HEK293T (cell line): Measurements from ENCODE around the gene POU3F1.

Experiments used
- BHLHE40 ChIP-seq: fragments of 450-650 bp; IDR thresholded peaks from 2 replicates; pipeline ENCODE4 v1.6.1; 2016; ENCODE audit warnings: mild to moderate bottlenecking, moderate library complexity, borderline replicate concordance
- CTBP1 ChIP-seq: fragments of 450-650 bp; IDR thresholded peaks from 2 replicates; pipeline ENCODE4 v1.6.1; 2016; ENCODE audit warnings: borderline replicate concordance
- ELF4 ChIP-seq: fragments of 450-650 bp; IDR thresholded peaks from 2 replicates; pipeline ENCODE4 v1.6.1; 2017; ENCODE audit warnings: antibody characterized with exemption
- FOXM1 ChIP-seq: fragments of 450-650 bp; IDR thresholded peaks from 2 replicates; pipeline ENCODE4 v1.6.1; 2017; ENCODE audit warnings: mild to moderate bottlenecking, borderline replicate concordance
- HDGF ChIP-seq: fragments of 450-650 bp; IDR thresholded peaks from 2 replicates; pipeline ENCODE4 v1.6.1; 2017; ENCODE audit warnings: antibody characterized with exemption, borderline replicate concordance
- NFRKB ChIP-seq: fragments of 450-650 bp; IDR thresholded peaks from 2 replicates; pipeline ENCODE4 v1.6.1; 2016; ENCODE audit warnings: mild to moderate bottlenecking, moderate library complexity
- SUZ12 ChIP-seq: fragments of 450-650 bp; IDR thresholded peaks from 2 replicates; pipeline ENCODE4 v1.6.1; 2016; ENCODE audit warnings: mild to moderate bottlenecking

GRCh38 chr1:38053416-38054091, 7.0 kb upstream of the POU3F1 start:
- TF ChIP-seq ELF4 = no peak
- no peak for TF ChIP-seq NFRKB
- no peak for TF ChIP-seq FOXM1
- no peak for TF ChIP-seq CTBP1
- TF ChIP-seq SUZ12 = no peak
- no peak for TF ChIP-seq BHLHE40
- no peak for TF ChIP-seq HDGF
